Astrocyte (in vitro differentiated cells and primary cell): Measurements from ENCODE around the gene LMX1B. TPM values are rescaled to one million over a fixed set of nuclear protein-coding genes. Genes with fewer than 3 reads are reported as not detected.

ENCODE experiments used
- DNase-seq: peaks from one replicate; pipeline ENCODE4 v3.0.0-alpha.2; 2010; ENCODE audit warnings: low read depth
- FAIRE-seq: peaks from 2 replicates; lab custom pipeline; 2011; peaks lifted over from hg19 to GRCh38; lab: Jason Lieb, UNC
- H2AFZ ChIP-seq: 2 replicates; pipeline ENCODE4 v1.6.0; 2012; ENCODE audit warnings: low read depth, low read length, inconsistent platforms
- H3K27ac ChIP-seq: 2 replicates; pipeline ENCODE4 v1.5.1; 2011; ENCODE audit warnings: low read depth, low read length, inconsistent platforms
- H3K27me3 ChIP-seq: 2 replicates; pipeline ENCODE4 v1.6.0; 2011; ENCODE audit warnings: low read length, inconsistent platforms; ENCODE audit not compliant: insufficient read depth
- H3K36me3 ChIP-seq: 2 replicates; pipeline ENCODE4 v1.5.1; 2011; ENCODE audit warnings: low read length, inconsistent platforms; ENCODE audit not compliant: insufficient read depth
- H3K4me1 ChIP-seq: 2 replicates; pipeline ENCODE4 v1.5.1; 2011; ENCODE audit warnings: low read length, inconsistent platforms; ENCODE audit not compliant: insufficient read depth
- H3K4me2 ChIP-seq: 2 replicates; pipeline ENCODE4 v1.6.0; 2012; ENCODE audit warnings: low read length, inconsistent platforms
- H3K4me3 ChIP-seq: 2 replicates; pipeline ENCODE4 v1.5.1; 2011; ENCODE audit warnings: low read depth, mild to moderate bottlenecking, low read length, inconsistent platforms; ENCODE audit not compliant: insufficient read depth
- H3K79me2 ChIP-seq: 2 replicates; pipeline ENCODE4 v1.6.0; 2012; ENCODE audit warnings: mild to moderate bottlenecking, low read length, inconsistent platforms; ENCODE audit not compliant: insufficient read depth
- H3K9ac ChIP-seq: 2 replicates; pipeline ENCODE4 v1.6.0; 2012; ENCODE audit warnings: mild to moderate bottlenecking, low read length, inconsistent platforms
- H3K9me3 ChIP-seq: 2 replicates; pipeline ENCODE4 v1.5.1; 2012; ENCODE audit warnings: low read depth, mild to moderate bottlenecking, low read length, inconsistent platforms; ENCODE audit not compliant: insufficient read depth
- H4K20me1 ChIP-seq: 2 replicates; pipeline ENCODE4 v1.6.0; 2012; ENCODE audit warnings: low read length, inconsistent platforms; ENCODE audit not compliant: insufficient read depth
- H3K27ac Mint-ChIP-seq: one replicate; pipeline ENCODE4 v1.8.0; 2021; ENCODE audit warnings: mild to moderate bottlenecking, mixed read lengths; ENCODE audit not compliant: unreplicated experiment
- H3K27me3 Mint-ChIP-seq: one replicate; pipeline ENCODE4 v1.8.0; 2021; ENCODE audit warnings: low read depth, mixed read lengths; ENCODE audit not compliant: unreplicated experiment
- H3K36me3 Mint-ChIP-seq: one replicate; pipeline ENCODE4 v1.8.0; 2021; ENCODE audit warnings: low read depth, mixed read lengths; ENCODE audit not compliant: unreplicated experiment
- H3K4me1 Mint-ChIP-seq: one replicate; pipeline ENCODE4 v1.8.0; 2021; ENCODE audit warnings: low read depth, mixed read lengths; ENCODE audit not compliant: unreplicated experiment
- H3K4me3 Mint-ChIP-seq: one replicate; pipeline ENCODE4 v1.8.0; 2021; ENCODE audit warnings: mild to moderate bottlenecking, moderate library complexity, mixed read lengths; ENCODE audit not compliant: unreplicated experiment
- H3K9me3 Mint-ChIP-seq: one replicate; pipeline ENCODE4 v1.8.0; 2021; ENCODE audit warnings: mild to moderate bottlenecking, mixed read lengths; ENCODE audit not compliant: unreplicated experiment
- CTCF ChIP-seq: IDR thresholded peaks from 2 replicates; pipeline ENCODE4 v1.5.1; 2011; ENCODE audit warnings: low read depth, mild to moderate bottlenecking, inconsistent platforms, low read length, moderate library complexity; ENCODE audit not compliant: insufficient read depth
- EZH2 ChIP-seq: IDR thresholded peaks from 2 replicates; pipeline ENCODE4 v1.6.1; 2012; ENCODE audit warnings: mild to moderate bottlenecking, low read length, inconsistent platforms; ENCODE audit not compliant: insufficient read depth
- total RNA-seq: library from RNA; stranded (reverse); gene quantifications from 2 replicates; pipeline ENCODE4 v1.2.1, GENCODE V29; 2021

LMX1B gene
- total RNA-seq, 1 donor from 2014 or later, result 0.45 TPM

GRCh38 chr9:126703866-126704156, 90.1 kb downstream of the LMX1B start:
- Histone ChIP-seq H3K4me3 (no peak overlapping the region), H3K79me2 (no peaks in the 10 kb centered on the region), H3K4me1 (peaks cover 11% of the 10 kb centered on the region), H3K27me3 (peaks cover 35% of the 10 kb centered on the region), H3K9me3 (no peaks in the 10 kb centered on the region), H3K27ac (no peak overlapping the region), H3K4me2 (no peak overlapping the region), H3K9ac (no peak overlapping the region), H3K36me3 (no peaks in the 10 kb centered on the region), H2AFZ (no peak overlapping the region), H4K20me1 (no peaks in the 10 kb centered on the region)
- Mint-ChIP-seq H3K27me3 (peaks cover 58% of the 10 kb centered on the region), H3K27ac (no peak overlapping the region), H3K9me3 (no peaks in the 10 kb centered on the region), H3K4me3 (peak overlapping the region; percentile 60), H3K36me3 (no peaks in the 10 kb centered on the region), H3K4me1 (peaks cover 10% of the 10 kb centered on the region)
- DNase-seq (no peak), FAIRE-seq (no peak)
- TF ChIP-seq CTCF (no peak), EZH2 (no peak)

GRCh38 chr9:126704157-126704891, 90.6 kb downstream of the LMX1B start:
- peaks cover 35% of the 10 kb centered on the region for H3K27me3 ChIP-seq
- H3K27ac ChIP-seq, result no peak overlapping the region
- Mint-ChIP-seq H3K4me3 (peak overlapping the region; percentile 60), H3K4me1 (peaks cover 10% of the 10 kb centered on the region), H3K9me3 (no peaks in the 10 kb centered on the region), H3K27me3 (peaks cover 54% of the 10 kb centered on the region), H3K27ac (no peak overlapping the region), H3K36me3 (no peaks in the 10 kb centered on the region)
- no peaks in the 10 kb centered on the region for H3K36me3 ChIP-seq
- H3K9me3 ChIP-seq, result no peaks in the 10 kb centered on the region
- peak; percentile 47 for DNase-seq
- no peaks in the 10 kb centered on the region for H3K79me2 ChIP-seq
- no peak overlapping the region for H3K4me3 ChIP-seq
- H3K4me1 ChIP-seq, result peaks cover 11% of the 10 kb centered on the region
- H2AFZ ChIP-seq, result peak overlapping the region; percentile 65
- peak overlapping the region; percentile 18 for H3K9ac ChIP-seq
- H3K4me2 ChIP-seq, result peak overlapping the region; percentile 65
- H4K20me1 ChIP-seq, result no peaks in the 10 kb centered on the region
- FAIRE-seq, result no peak
- TF ChIP-seq EZH2 (no peak), CTCF (no peak)

- no peaks in the 10 kb centered on the region for H3K79me2 ChIP-seq
- peaks cover 10% of the 10 kb centered on the region for H3K4me1 Mint-ChIP-seq
- H3K27me3 Mint-ChIP-seq, result peaks cover 47% of the 10 kb centered on the region
- H4K20me1 ChIP-seq, result no peaks in the 10 kb centered on the region
- peaks cover 11% of the 10 kb centered on the region for H3K4me1 ChIP-seq
- DNase-seq (no peak), FAIRE-seq (no peak)
- no peaks in the 10 kb centered on the region for H3K36me3 ChIP-seq
- H3K9ac ChIP-seq, result no peak overlapping the region
- no peak overlapping the region for H3K27ac ChIP-seq
- TF ChIP-seq EZH2 (no peak), CTCF (peak; percentile 65)
- H3K4me2 ChIP-seq, result peak overlapping the region; percentile 65
- H3K9me3 ChIP-seq, result no peaks in the 10 kb centered on the region
- H3K36me3 Mint-ChIP-seq, result no peaks in the 10 kb centered on the region
- no peak overlapping the region for H3K4me3 ChIP-seq
- H3K27ac Mint-ChIP-seq, result peak overlapping the region; percentile 58
- peaks cover 35% of the 10 kb centered on the region for H3K27me3 ChIP-seq
- H3K9me3 Mint-ChIP-seq, result no peaks in the 10 kb centered on the region
- peak overlapping the region; percentile 41 for H3K4me3 Mint-ChIP-seq
- H2AFZ ChIP-seq, result peak overlapping the region; percentile 84
These were observed 91.4 kb downstream of the LMX1B start for GRCh38 chr9:126704892-126705766.
